PFSK-1 (cell line): ENCODE measurements around the gene USP5.
A peak's percentile ranks its signal among the peaks of the same experiment; 100 is the strongest.

Experiments
- FOXP2 ChIP-seq: optimal IDR thresholded peaks from 2 replicates; pipeline ENCODE3; 2011; ENCODE audit warnings: borderline replicate concordance, control low read depth, inconsistent platforms; ENCODE audit not compliant: insufficient read depth; ENCODE audit errors: extremely low read length, extremely low read depth
- POLR2AphosphoS5 ChIP-seq: IDR thresholded peaks from 2 replicates; pipeline ENCODE4 v1.6.1; 2012; ENCODE audit warnings: low read depth, mild to moderate bottlenecking, control low read depth, low read length, moderate library complexity
- SIN3A ChIP-seq: IDR thresholded peaks from 2 replicates; pipeline ENCODE4 v1.6.1; 2012; ENCODE audit warnings: mild to moderate bottlenecking, low read length, moderate library complexity, borderline replicate concordance; ENCODE audit not compliant: insufficient read depth
- TAF1 ChIP-seq: IDR thresholded peaks from 2 replicates; pipeline ENCODE4 v1.6.1; 2012; ENCODE audit warnings: low read length, control low read depth, borderline replicate concordance; ENCODE audit not compliant: insufficient read depth
- TF ChIP-seq, protein P1 (sequence below), 2 experiments: IDR thresholded peaks; 2 replicates each; pipeline versions ENCODE4 v1.6.1 to v1.8.0; 2011 to 2012; ENCODE audit warnings: low read depth in 2 of 2, low read length in 2 of 2, control low read depth in 1 of 2, inconsistent platforms in 1 of 2, mild to moderate bottlenecking in 1 of 2, moderate library complexity in 1 of 2; ENCODE audit not compliant: insufficient read depth in 1 of 2

Gene USP5

DNA sequence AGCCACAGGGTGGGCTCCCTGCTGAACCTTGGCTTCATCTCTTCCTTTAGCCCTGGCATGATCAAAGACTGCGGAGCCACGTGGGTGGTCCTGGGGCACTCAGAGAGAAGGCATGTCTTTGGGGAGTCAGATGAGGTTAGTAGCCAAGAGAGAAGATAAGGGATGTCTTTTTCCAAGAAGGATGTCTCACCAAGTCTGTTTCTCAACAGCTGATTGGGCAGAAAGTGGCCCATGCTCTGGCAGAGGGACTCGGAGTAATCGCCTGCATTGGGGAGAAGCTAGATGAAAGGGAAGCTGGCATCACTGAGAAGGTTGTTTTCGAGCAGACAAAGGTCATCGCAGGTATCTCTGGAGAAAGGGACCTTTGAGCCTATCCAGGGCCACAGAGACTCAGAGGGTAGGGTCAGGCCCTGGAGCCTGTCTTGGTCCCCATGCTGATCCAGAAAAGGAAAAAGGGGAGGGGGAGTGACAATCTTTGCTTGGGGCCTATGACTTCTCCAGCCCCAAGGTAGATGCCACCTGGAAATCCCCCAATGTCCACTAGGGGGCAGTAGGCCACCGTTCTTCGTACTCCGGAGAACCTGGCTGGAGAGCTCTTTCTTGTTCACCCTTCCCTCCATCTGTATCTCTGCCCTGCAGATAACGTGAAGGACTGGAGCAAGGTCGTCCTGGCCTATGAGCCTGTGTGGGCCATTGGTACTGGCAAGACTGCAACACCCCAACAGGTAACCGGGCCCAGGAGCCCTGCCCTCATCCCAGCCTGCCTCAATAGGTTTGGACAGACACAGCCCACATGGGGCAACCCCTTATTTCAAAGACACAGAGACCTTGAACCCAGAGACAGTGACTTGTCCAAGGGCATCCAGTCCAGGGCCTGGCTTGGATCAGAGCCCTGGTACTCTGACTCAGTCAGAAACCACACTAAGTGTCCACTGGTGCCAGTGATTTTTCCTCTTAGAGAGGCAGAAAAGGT lies 17.4 kb downstream of the USP5 start:
- TF ChIP-seq POLR2AphosphoS5 (no peak), TAF1 (no peak)

DNA sequence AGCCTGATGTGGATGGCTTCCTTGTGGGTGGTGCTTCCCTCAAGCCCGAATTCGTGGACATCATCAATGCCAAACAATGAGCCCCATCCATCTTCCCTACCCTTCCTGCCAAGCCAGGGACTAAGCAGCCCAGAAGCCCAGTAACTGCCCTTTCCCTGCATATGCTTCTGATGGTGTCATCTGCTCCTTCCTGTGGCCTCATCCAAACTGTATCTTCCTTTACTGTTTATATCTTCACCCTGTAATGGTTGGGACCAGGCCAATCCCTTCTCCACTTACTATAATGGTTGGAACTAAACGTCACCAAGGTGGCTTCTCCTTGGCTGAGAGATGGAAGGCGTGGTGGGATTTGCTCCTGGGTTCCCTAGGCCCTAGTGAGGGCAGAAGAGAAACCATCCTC lies 18.4 kb downstream of the USP5 start:
- TF ChIP-seq POLR2AphosphoS5: peak; percentile 50; the same call in 1 of the 2 replicates

DNA sequence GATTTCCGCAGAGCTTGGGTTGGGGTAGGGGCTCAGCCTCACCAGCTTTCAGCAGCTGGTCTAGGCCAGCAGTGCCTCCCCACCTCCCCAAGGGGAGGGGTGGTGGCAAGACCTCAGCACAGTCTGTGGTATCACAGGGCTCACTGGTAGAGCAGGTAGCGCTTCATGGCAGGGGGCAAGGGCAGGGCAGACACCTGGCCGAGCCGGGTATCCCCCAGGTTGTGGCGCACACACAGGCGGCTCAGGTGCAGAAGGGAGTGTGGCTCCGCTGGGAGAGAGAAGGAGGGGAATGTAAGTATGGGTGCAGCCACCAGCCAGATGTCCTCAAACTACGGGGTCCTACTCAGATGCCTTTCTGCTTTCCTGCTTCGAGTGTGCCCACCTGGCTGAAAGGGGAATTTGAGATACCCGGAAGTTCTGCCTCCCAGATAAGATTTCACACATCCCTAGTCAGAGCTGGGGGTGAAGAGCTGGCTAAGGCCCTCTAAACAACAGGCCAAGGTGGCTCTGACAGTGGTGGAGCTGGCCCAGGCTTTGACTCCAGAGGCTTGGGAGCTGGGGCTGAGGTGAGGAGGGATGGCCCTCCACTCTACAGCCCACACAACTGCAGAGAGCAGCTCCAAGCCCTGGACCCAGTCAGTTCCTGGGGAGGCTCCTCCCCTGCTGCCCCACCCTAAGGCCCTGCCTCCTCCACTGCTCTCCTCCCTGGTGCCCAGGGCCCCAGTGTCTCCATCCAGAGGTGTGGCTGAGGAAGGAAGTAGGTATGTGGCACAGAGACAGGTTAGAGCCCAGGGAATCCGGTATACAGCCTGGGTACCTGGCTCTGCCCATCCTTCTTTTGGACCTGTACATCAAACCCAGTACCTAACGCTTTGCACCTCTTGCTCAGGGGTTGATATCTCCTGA lies 19.4 kb downstream of the USP5 start:
- TF ChIP-seq, protein P1, sequence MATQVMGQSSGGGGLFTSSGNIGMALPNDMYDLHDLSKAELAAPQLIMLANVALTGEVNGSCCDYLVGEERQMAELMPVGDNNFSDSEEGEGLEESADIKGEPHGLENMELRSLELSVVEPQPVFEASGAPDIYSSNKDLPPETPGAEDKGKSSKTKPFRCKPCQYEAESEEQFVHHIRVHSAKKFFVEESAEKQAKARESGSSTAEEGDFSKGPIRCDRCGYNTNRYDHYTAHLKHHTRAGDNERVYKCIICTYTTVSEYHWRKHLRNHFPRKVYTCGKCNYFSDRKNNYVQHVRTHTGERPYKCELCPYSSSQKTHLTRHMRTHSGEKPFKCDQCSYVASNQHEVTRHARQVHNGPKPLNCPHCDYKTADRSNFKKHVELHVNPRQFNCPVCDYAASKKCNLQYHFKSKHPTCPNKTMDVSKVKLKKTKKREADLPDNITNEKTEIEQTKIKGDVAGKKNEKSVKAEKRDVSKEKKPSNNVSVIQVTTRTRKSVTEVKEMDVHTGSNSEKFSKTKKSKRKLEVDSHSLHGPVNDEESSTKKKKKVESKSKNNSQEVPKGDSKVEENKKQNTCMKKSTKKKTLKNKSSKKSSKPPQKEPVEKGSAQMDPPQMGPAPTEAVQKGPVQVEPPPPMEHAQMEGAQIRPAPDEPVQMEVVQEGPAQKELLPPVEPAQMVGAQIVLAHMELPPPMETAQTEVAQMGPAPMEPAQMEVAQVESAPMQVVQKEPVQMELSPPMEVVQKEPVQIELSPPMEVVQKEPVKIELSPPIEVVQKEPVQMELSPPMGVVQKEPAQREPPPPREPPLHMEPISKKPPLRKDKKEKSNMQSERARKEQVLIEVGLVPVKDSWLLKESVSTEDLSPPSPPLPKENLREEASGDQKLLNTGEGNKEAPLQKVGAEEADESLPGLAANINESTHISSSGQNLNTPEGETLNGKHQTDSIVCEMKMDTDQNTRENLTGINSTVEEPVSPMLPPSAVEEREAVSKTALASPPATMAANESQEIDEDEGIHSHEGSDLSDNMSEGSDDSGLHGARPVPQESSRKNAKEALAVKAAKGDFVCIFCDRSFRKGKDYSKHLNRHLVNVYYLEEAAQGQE (IDR thresholded peaks at IDR 0.05; ENCODE audit: insufficient read depth in 1 of 2, low read depth in 2 of 2, low read length in 2 of 2): no peak
- TF ChIP-seq POLR2AphosphoS5: peak; percentile 83

DNA sequence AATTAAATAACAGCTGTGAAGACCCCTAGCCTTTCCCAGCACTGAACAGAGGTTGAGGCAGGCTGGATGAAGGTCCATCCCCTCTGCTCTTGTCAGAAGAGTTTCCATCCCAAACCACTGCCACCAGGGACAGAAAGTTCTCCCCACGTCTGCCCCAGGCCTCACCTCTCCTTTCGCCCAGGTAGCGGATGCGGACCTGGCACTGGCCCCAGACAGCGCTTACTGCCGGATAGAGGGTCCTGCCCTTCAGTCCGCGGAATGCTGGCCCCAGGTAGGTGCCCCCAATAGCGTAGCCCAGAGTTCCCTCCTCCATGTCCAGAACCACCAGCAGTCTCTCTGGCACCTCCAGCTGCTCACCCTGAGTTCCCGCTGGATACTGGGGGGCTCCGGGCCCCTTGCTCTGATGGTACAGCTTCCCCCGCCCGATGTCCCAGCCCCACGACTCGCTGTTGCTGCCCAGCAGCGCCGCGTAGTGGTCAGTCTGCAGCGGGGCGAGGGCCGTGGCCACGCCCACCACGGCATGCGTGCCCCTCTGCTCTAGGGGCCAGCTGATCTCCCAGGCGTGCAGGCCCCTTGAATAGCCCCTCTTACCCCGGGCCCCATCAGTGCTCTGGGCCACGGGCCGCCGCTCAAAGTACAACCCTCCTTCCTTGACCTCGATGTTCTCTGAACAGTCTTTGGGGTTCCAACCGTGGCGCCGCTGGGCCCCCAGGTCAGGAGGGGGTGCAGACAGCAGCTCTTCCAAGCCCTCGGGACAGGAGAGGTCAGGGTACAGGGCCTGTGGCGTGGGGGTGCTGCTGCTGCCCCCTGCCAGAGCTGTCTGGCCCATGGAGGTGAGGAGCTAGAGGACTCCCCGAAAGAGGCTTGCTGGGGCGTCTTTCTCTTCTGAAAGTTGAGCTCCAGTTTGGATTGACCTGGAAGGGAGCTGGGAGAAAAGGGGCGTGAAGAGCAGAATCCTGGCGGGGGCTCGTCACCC lies 20.4 kb downstream of the USP5 start:
- TF ChIP-seq FOXP2 (no peak), POLR2AphosphoS5 (peak; percentile 53; the same call in 1 of the 2 replicates), SIN3A (peak; percentile 97), TAF1 (no peak; the same call in 1 of the 2 replicates)
- TF ChIP-seq, protein P1 (IDR thresholded peaks at IDR 0.05; ENCODE audit: insufficient read depth in 1 of 2, low read depth in 2 of 2, low read length in 2 of 2): no peak

DNA sequence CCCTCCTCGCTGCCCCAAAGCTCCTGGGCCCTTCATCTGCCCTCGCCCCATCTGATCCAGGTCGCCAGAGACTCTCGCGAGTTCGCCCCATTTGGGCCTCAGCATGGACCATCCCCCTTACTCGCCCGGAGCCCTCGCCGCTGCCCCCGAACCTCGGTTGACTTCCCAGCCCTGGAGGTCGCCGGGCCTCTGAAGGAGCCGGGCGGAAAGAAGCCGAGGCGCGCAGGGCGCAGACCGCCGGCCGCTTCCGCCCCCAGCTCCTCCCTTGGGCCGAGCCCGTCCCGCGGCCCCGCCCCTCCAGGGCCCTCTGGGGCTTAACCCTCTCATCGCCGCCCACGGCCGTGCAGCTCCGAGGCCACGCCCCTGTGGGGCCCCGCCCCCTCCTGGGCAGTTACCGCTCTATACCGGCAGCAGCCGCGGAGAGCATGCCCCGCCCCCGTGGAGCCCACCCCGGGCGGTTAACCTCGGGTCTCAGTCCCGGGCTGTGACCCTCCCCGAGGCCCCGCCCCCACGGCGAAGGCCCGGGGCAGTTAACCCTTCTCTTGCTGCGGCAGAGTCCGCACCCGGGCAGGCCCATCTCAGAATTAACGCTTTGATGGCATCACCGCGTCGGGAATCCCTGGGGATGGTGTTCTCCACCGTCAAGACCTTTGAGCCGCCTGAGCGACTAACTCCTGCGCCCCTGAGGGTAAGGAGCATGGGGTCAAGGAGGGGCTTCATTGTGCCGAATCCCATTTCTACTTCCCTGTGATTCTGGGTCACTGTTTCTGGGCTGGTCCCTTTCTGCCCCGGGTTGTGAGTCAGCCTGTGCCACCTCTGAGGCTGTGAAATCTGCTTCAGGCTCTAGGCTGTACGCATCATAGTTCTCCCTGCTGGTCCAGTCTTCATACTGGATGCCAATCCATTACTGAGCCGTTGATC lies 21.4 kb downstream of the USP5 start, which contains the start of gene SPSB2:
Gene SPSB2 (minus strand): TSS at position 210 of the 921 bp plus-strand sequence. CDS start 402 bp downstream, outside the sequence.
- TF ChIP-seq SIN3A (peak; percentile 81; the same call in 1 of the 2 replicates), FOXP2 (no peak), TAF1 (peak; percentile 71; the same call in 1 of the 2 replicates), POLR2AphosphoS5 (peak; percentile 84; the same call in 1 of the 2 replicates)
- TF ChIP-seq, protein P1 (IDR thresholded peaks at IDR 0.05; ENCODE audit: insufficient read depth in 1 of 2, low read depth in 2 of 2, low read length in 2 of 2): 0 out of 4 replicates have a peak, but pooled peaks of 1 of the 2 experiments have one; percentile 29
